HCT116 (cell line): ENCODE measurements around the gene CLEC4C. TPM values are rescaled to one million over a fixed set of nuclear protein-coding genes. Genes with fewer than 3 reads are reported as not detected.

Source experiments
- ATAC-seq: fragments of 200-7000 bp; cut with Tn5 transposase; 2 replicates; pipeline ENCODE4 v1.9.1; 2020; ENCODE audit warnings: mild to moderate bottlenecking, moderate library complexity
- BruUV-seq: library from RNA; stranded (reverse); fragments of 400-500 nt; replicated peaks from 2 replicates; lab custom pipeline; 2021; lab: Mats Ljungman, UMichigan
- CTCF ChIA-PET: fragments of 300-600 bp; sonication (Branson Sonifier 250); formaldehyde crosslinking; loops from one replicate; lab custom pipeline; 2021; ENCODE audit warnings: antibody characterized with exemption; lab: Charles Lee
- POLR2A ChIA-PET: fragments of 300-600, 350-600 bp; sonication (Branson Sonifier 250); formaldehyde crosslinking; loops from one replicate; lab custom pipeline; 2021; ENCODE audit warnings: antibody characterized with exemption; lab: Charles Lee
- RAD21 ChIA-PET, 2 experiments: fragments of 300-600 bp; sonication (Branson Sonifier 250); formaldehyde crosslinking; loops; one replicate each; lab custom pipeline; 2023; ENCODE audit warnings: low total read pairs in 2 of 2; ENCODE audit not compliant: uncharacterized antibody in 2 of 2, unreplicated experiment in 2 of 2, low non-redundant PET in 1 of 2; lab: Charles Lee
- DNase-seq: peaks from one replicate; pipeline ENCODE4 v3.0.0-alpha.2; 2010; ENCODE audit warnings: low read depth, low spot score
- H2AFZ ChIP-seq: fragments of 200-600 bp; shearing (Covaris generic), sonication (generic); 2 replicates; pipeline ENCODE4 v1.6.1; 2017; ENCODE audit warnings: low read depth, mixed run types, mixed read lengths, antibody characterized with exemption, low read length; ENCODE audit not compliant: poor library complexity, severe bottlenecking
- H3K27ac ChIP-seq: 2 replicates; pipeline ENCODE4 v1.5.1; 2012; ENCODE audit warnings: low read depth, low read length
- H3K27me3 ChIP-seq: fragments of 200-600 bp; sonication (generic); 2 replicates; pipeline ENCODE4 v1.6.1; 2016; ENCODE audit warnings: mixed run types, low read length, mixed read lengths; ENCODE audit not compliant: insufficient read depth
- H3K36me3 ChIP-seq, 2 experiments: fragments of 200-500 bp in 1 of 2; fragments of 200-600 bp in 1 of 2; sonication (Bioruptor generic) in 1 of 2; sonication (generic) in 1 of 2; 2 replicates each; pipeline versions ENCODE4 v1.5.1 to v1.6.1; 2014 to 2016; ENCODE audit warnings: low read length in 2 of 2, inconsistent platforms in 1 of 2, mixed read lengths in 1 of 2, mixed run types in 1 of 2; ENCODE audit not compliant: insufficient read depth in 2 of 2, control insufficient read depth in 1 of 2
- H3K4me1 ChIP-seq, 2 experiments: fragments of 200-600 bp in 1 of 2; sonication (generic) in 1 of 2; 2 replicates each; pipeline versions ENCODE4 v1.5.1 to v1.6.1; 2012 to 2017; ENCODE audit warnings: low read length in 2 of 2, inconsistent platforms in 1 of 2, mild to moderate bottlenecking in 1 of 2, mixed read lengths in 1 of 2, mixed run types in 1 of 2, moderate library complexity in 1 of 2; ENCODE audit not compliant: insufficient read depth in 2 of 2, control insufficient read depth in 1 of 2
- H3K4me2 ChIP-seq: fragments of 200-600 bp; sonication (generic); 2 replicates; pipeline ENCODE4 v1.6.1; 2017; ENCODE audit warnings: mixed run types, low read length, mixed read lengths
- H3K4me3 ChIP-seq, 2 experiments: fragments of 200-600 bp in 1 of 2; sonication (generic) in 1 of 2; replicated peaks in 1 of 2; 2 replicates each; pipeline ENCODE4 v1.5.1; 2011 to 2016; ENCODE audit warnings: low read length in 2 of 2, control low read depth in 1 of 2, low read depth in 1 of 2, mild to moderate bottlenecking in 1 of 2, mixed read lengths in 1 of 2, mixed run types in 1 of 2
- H3K79me2 ChIP-seq: fragments of 200-600 bp; sonication (generic); 2 replicates; pipeline ENCODE4 v1.6.1; 2017; ENCODE audit warnings: mild to moderate bottlenecking, mixed run types, low read length, moderate library complexity, mixed read lengths; ENCODE audit not compliant: insufficient read depth
- H3K9ac ChIP-seq: fragments of 200-600 bp; sonication (generic); 2 replicates; pipeline ENCODE4 v1.6.1; 2016; ENCODE audit warnings: low read length, mixed read lengths
- H3K9me2 ChIP-seq: fragments of 200-600 bp; sonication (generic), shearing (Covaris generic); 2 replicates; pipeline ENCODE4 v1.6.1; 2017; ENCODE audit warnings: mixed run types, mild to moderate bottlenecking, moderate library complexity; ENCODE audit not compliant: insufficient read depth
- H3K9me3 ChIP-seq, 2 experiments: fragments of 200-500 bp in 1 of 2; fragments of 200-600 bp in 1 of 2; sonication (Bioruptor generic) in 1 of 2; sonication (generic) in 1 of 2; 2 replicates each; pipeline ENCODE4 v1.6.1; 2014 to 2017; ENCODE audit warnings: low read length in 2 of 2, mixed read lengths in 2 of 2, inconsistent platforms in 1 of 2, low read depth in 1 of 2, mild to moderate bottlenecking in 1 of 2, mixed run types in 1 of 2, moderate library complexity in 1 of 2; ENCODE audit not compliant: control insufficient read depth in 1 of 2, insufficient read depth in 1 of 2
- H4K20me1 ChIP-seq: fragments of 200-600 bp; sonication (generic), shearing (Covaris generic); 2 replicates; pipeline ENCODE4 v1.6.1; 2017; ENCODE audit warnings: mixed run types, mild to moderate bottlenecking, moderate library complexity; ENCODE audit not compliant: insufficient read depth
- CEBPB ChIP-seq: IDR thresholded peaks from 2 replicates; pipeline ENCODE4 v1.6.1; 2012; ENCODE audit warnings: low read depth
- EGR1 ChIP-seq: IDR thresholded peaks from 2 replicates; pipeline ENCODE4 v1.6.1; 2012; ENCODE audit warnings: low read depth
- ELF1 ChIP-seq: IDR thresholded peaks from 2 replicates; pipeline ENCODE4 v1.6.1; 2012; ENCODE audit warnings: low read depth, borderline replicate concordance
- EZH2phosphoT487 ChIP-seq: fragments of 200-600 bp; IDR thresholded peaks from 2 replicates; pipeline ENCODE4 v1.6.1; 2018; ENCODE audit warnings: antibody characterized with exemption, borderline replicate concordance
- FOSL1 ChIP-seq: IDR thresholded peaks from 2 replicates; pipeline ENCODE4 v1.6.1; 2012; ENCODE audit warnings: low read depth
- POLR2AphosphoS5 ChIP-seq: IDR thresholded peaks from 2 replicates; pipeline ENCODE4 v1.6.1; 2011; ENCODE audit warnings: mild to moderate bottlenecking, low read depth, low read length, moderate library complexity
- RAD21 ChIP-seq: IDR thresholded peaks from 2 replicates; pipeline ENCODE4 v1.6.1; 2012; ENCODE audit warnings: low read depth, mild to moderate bottlenecking
- SIN3A ChIP-seq: IDR thresholded peaks from 2 replicates; pipeline ENCODE4 v1.6.1; 2012; ENCODE audit warnings: low read depth
- SP1 ChIP-seq: IDR thresholded peaks from 2 replicates; pipeline ENCODE4 v1.6.1; 2012; ENCODE audit warnings: low read depth
- SRF ChIP-seq: IDR thresholded peaks from 2 replicates; pipeline ENCODE4 v1.6.1; 2012; ENCODE audit warnings: low read depth
- YY1 ChIP-seq: IDR thresholded peaks from 2 replicates; pipeline ENCODE4 v1.6.1; 2011; ENCODE audit warnings: low read length, low read depth, moderate library complexity, mild to moderate bottlenecking; ENCODE audit not compliant: insufficient replicate concordance; ENCODE audit errors: extremely low read depth
- ZFX ChIP-seq: fragments of 450-650 bp; IDR thresholded peaks from 2 replicates; pipeline ENCODE4 v1.6.1; 2017
- intact Hi-C: fragments of 100-400 bp; cut with micrococcal nuclease; formaldehyde crosslinking; loops from 2 replicates; pipeline ENCODE4 v1.10.0; 2022
- total RNA-seq: library from RNA; stranded (reverse); gene quantifications from one replicate; pipeline ENCODE4 v1.2.1, GENCODE V29; 2021; ENCODE audit not compliant: unreplicated experiment
- TF ChIP-seq, protein P1 (sequence below): IDR thresholded peaks from 2 replicates; pipeline ENCODE4 v1.6.1; 2012
- TF ChIP-seq, protein P2 (sequence below): IDR thresholded peaks from 2 replicates; pipeline ENCODE4 v1.6.1; 2012; ENCODE audit warnings: low read depth
- TF ChIP-seq, protein P3 (sequence below), 3 experiments: fragments of 200-600 bp in 1 of 3; sonication (generic) in 1 of 3; IDR thresholded peaks in 2 of 3; conservative IDR thresholded peaks in 1 of 3; 2 replicates each; pipeline ENCODE4 v1.5.1; 2012 to 2017; ENCODE audit warnings: low read depth in 2 of 3, low read length in 2 of 3, antibody characterized with exemption in 1 of 3, borderline replicate concordance in 1 of 3, control low read depth in 1 of 3, mild to moderate bottlenecking in 1 of 3, mixed read lengths in 1 of 3, mixed run types in 1 of 3, moderate library complexity in 1 of 3; ENCODE audit not compliant: insufficient read depth in 1 of 3

The CLEC4C gene
- total RNA-seq, 1 experiment from 2014 or later, result not detected

DNA sequence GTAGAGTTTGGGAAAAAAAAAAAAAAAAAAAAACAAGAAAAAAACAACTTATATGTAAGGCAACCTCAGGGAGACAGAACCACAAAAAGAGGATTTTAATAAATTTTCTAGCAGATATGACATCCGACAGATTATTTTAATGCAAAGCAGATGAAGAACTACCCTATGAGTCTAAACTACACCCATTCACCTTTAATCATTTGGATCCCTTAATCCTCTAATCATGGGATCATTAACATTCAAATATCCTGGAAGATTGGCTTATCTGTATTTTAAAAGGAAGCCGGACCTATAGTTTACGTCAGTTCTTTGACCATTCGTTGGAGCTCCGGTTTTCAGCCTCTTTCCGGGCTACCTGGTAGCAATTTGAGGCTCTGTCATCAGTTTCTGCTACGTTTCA is 36.0 kb downstream of the CLEC4C start, which contains the start of gene DPPA3:
TSS of gene DPPA3 (plus strand) at position 301 of the 400 bp plus-strand sequence. CDS start 138 bp downstream, outside the sequence.
- CTCF ChIA-PET, result no interaction called here
- H3K36me3 ChIP-seq, result no peaks in the 10 kb centered on the region
- H3K79me2 ChIP-seq, result no peaks in the 10 kb centered on the region
- H3K9me2 ChIP-seq, result no peaks in the 10 kb centered on the region
- H3K27me3 ChIP-seq, result no peaks in the 10 kb centered on the region
- H3K27ac ChIP-seq, result no peak within 1 kb of the TSS
- no peak for ATAC-seq
- TF ChIP-seq EZH2phosphoT487 (no peak), CEBPB (no peak), SIN3A (no peak), ZFX (no peak), POLR2AphosphoS5 (no peak), EGR1 (no peak), FOSL1 (no peak), ELF1 (no peak), YY1 (no peak), SP1 (no peak), SRF (no peak), RAD21 (no peak)
- TF ChIP-seq, protein P1, sequence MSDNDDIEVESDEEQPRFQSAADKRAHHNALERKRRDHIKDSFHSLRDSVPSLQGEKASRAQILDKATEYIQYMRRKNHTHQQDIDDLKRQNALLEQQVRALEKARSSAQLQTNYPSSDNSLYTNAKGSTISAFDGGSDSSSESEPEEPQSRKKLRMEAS, result no peak
- TF ChIP-seq, protein P2, sequence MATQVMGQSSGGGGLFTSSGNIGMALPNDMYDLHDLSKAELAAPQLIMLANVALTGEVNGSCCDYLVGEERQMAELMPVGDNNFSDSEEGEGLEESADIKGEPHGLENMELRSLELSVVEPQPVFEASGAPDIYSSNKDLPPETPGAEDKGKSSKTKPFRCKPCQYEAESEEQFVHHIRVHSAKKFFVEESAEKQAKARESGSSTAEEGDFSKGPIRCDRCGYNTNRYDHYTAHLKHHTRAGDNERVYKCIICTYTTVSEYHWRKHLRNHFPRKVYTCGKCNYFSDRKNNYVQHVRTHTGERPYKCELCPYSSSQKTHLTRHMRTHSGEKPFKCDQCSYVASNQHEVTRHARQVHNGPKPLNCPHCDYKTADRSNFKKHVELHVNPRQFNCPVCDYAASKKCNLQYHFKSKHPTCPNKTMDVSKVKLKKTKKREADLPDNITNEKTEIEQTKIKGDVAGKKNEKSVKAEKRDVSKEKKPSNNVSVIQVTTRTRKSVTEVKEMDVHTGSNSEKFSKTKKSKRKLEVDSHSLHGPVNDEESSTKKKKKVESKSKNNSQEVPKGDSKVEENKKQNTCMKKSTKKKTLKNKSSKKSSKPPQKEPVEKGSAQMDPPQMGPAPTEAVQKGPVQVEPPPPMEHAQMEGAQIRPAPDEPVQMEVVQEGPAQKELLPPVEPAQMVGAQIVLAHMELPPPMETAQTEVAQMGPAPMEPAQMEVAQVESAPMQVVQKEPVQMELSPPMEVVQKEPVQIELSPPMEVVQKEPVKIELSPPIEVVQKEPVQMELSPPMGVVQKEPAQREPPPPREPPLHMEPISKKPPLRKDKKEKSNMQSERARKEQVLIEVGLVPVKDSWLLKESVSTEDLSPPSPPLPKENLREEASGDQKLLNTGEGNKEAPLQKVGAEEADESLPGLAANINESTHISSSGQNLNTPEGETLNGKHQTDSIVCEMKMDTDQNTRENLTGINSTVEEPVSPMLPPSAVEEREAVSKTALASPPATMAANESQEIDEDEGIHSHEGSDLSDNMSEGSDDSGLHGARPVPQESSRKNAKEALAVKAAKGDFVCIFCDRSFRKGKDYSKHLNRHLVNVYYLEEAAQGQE, result no peak
- TF ChIP-seq, protein P3, sequence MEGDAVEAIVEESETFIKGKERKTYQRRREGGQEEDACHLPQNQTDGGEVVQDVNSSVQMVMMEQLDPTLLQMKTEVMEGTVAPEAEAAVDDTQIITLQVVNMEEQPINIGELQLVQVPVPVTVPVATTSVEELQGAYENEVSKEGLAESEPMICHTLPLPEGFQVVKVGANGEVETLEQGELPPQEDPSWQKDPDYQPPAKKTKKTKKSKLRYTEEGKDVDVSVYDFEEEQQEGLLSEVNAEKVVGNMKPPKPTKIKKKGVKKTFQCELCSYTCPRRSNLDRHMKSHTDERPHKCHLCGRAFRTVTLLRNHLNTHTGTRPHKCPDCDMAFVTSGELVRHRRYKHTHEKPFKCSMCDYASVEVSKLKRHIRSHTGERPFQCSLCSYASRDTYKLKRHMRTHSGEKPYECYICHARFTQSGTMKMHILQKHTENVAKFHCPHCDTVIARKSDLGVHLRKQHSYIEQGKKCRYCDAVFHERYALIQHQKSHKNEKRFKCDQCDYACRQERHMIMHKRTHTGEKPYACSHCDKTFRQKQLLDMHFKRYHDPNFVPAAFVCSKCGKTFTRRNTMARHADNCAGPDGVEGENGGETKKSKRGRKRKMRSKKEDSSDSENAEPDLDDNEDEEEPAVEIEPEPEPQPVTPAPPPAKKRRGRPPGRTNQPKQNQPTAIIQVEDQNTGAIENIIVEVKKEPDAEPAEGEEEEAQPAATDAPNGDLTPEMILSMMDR (IDR thresholded peaks at IDR 0.05 in 2 of 3, conservative IDR thresholded peaks at IDR 0.05 in 1 of 3; ENCODE audit: borderline replicate concordance in 1 of 3, insufficient read depth in 1 of 3, low read depth in 2 of 3, low read length in 2 of 3), result no peak
- H2AFZ ChIP-seq, result no peak within 1 kb of the TSS
- H3K4me1 ChIP-seq, result no peaks in the 10 kb centered on the region
- BruUV-seq, result no TSS peak
- intact Hi-C loops, result no loop called here
- H3K9me3 ChIP-seq, result no peaks in the 10 kb centered on the region
- POLR2A ChIA-PET, result interaction anchor here (0.8 kb wide), 1 partner anchor 108 kb away, joined by 3 read pairs; no protein-coding TSS in a partner anchor
- no peaks in the 10 kb centered on the region for H4K20me1 ChIP-seq
- H3K4me3 ChIP-seq, result no peak within 1 kb of the TSS
- RAD21 ChIA-PET, result no interaction called here
- no peak for DNase-seq
- H3K9ac ChIP-seq, result no peak within 1 kb of the TSS
- no peak within 1 kb of the TSS for H3K4me2 ChIP-seq
